MM.1S (cell line): ENCODE measurements around the gene TMEM141.

ENCODE experiments used
- DNase-seq: peaks from one replicate; pipeline ENCODE4 v3.0.0-alpha.2; 2015
- H2AFZ ChIP-seq: fragments of 300-600 bp; sonication (generic); 2 replicates; pipeline ENCODE4 v1.6.0; 2016; ENCODE audit warnings: antibody characterized with exemption, low read length
- H3F3A ChIP-seq: fragments of 300-600 bp; sonication (generic); 2 replicates; pipeline ENCODE4 v1.6.1; 2016; ENCODE audit warnings: mild to moderate bottlenecking, antibody characterized with exemption, low read length, moderate library complexity, mixed read lengths; ENCODE audit not compliant: insufficient read depth
- H3K27ac ChIP-seq: fragments of 300-600 bp; sonication (generic); 2 replicates; pipeline ENCODE4 v1.5.1; 2016; ENCODE audit warnings: mild to moderate bottlenecking, low read length
- H3K27me3 ChIP-seq: fragments of 300-600 bp; sonication (generic); replicated peaks from 2 replicates; pipeline ENCODE4 v1.6.0; 2016; ENCODE audit warnings: low read length; ENCODE audit not compliant: insufficient read depth
- H3K36me3 ChIP-seq: fragments of 300-600 bp; sonication (generic); replicated peaks from 2 replicates; pipeline ENCODE4 v1.6.1; 2016; ENCODE audit warnings: mild to moderate bottlenecking, low read length, mixed read lengths; ENCODE audit not compliant: insufficient read depth
- H3K4me1 ChIP-seq: fragments of 300-600 bp; sonication (generic); 2 replicates; pipeline ENCODE4 v1.6.1; 2016; ENCODE audit warnings: low read length, mixed read lengths
- H3K4me2 ChIP-seq: fragments of 300-600 bp; sonication (generic); 2 replicates; pipeline ENCODE4 v1.6.0; 2016; ENCODE audit warnings: low read depth, low read length
- H3K4me3 ChIP-seq: fragments of 300-600 bp; sonication (generic); 2 replicates; pipeline ENCODE4 v1.5.1; 2016; ENCODE audit warnings: low read length, mixed read lengths
- H3K79me2 ChIP-seq: fragments of 300-600 bp; sonication (generic); 2 replicates; pipeline ENCODE4 v1.6.1; 2016; ENCODE audit warnings: mixed run types, low read length, mixed read lengths
- H3K9ac ChIP-seq: fragments of 300-600 bp; sonication (generic); 2 replicates; pipeline ENCODE4 v1.6.1; 2016; ENCODE audit warnings: low read length, mixed read lengths
- H3K9me2 ChIP-seq: fragments of 300-600 bp; sonication (generic); replicated peaks from 2 replicates; pipeline ENCODE4 v1.6.1; 2016; ENCODE audit warnings: mild to moderate bottlenecking, low read length, mixed read lengths; ENCODE audit not compliant: insufficient read depth
- H3K9me3 ChIP-seq: fragments of 300-600 bp; sonication (generic); replicated peaks from 2 replicates; pipeline ENCODE4 v1.6.1; 2016; ENCODE audit warnings: mild to moderate bottlenecking, low read length, mixed read lengths; ENCODE audit not compliant: insufficient read depth
- H4K20me1 ChIP-seq: fragments of 300-600 bp; sonication (generic); 2 replicates; pipeline ENCODE4 v1.6.1; 2016; ENCODE audit warnings: mild to moderate bottlenecking, low read length, moderate library complexity, mixed read lengths; ENCODE audit not compliant: insufficient read depth
- EZH2 ChIP-seq: fragments of 300-600 bp; sonication (generic); optimal IDR thresholded peaks from 2 replicates; pipeline ENCODE3; 2017; ENCODE audit warnings: low read depth, mild to moderate bottlenecking, antibody characterized with exemption, low read length, mixed read lengths
- EZH2phosphoT487 ChIP-seq: fragments of 300-600 bp; sonication (generic); IDR thresholded peaks from 2 replicates; pipeline ENCODE4 v1.6.1; 2018; ENCODE audit warnings: antibody characterized with exemption, low read length
- TF ChIP-seq, protein P1 (sequence below): fragments of 300-600 bp; sonication (generic); IDR thresholded peaks from 2 replicates; pipeline ENCODE4 v1.5.1; 2016; ENCODE audit warnings: antibody characterized with exemption, low read length, mixed read lengths

TMEM141 gene

DNA sequence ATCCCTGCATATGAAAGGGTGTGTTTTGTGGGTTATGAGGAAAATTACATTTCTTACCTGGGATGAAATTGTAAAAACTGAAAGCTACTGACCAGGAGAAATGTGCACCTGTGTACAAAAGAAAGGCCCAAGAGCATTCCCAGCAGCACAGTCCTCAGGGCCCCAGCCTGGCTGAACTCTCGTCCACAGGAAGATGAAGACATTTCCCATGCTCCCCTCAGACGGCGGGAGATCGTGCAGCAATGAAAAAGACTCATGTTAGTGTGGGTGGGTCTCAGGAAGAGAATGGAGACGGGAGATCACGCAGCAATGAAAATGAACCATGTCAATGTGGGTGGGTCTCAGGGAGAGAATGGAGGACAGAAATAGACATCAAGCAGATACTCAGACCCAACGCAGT lies 14.2 kb upstream of the TMEM141 start:
- Histone ChIP-seq H4K20me1 (no peaks in the 10 kb centered on the region), H3K27ac (no peak overlapping the region), H3K4me1 (peaks cover 11% of the 10 kb centered on the region), H3K9ac (no peak overlapping the region; the same call in 1 of the 2 replicates), H3K4me2 (peak overlapping the region; percentile 82), H3K36me3 (no peaks in the 10 kb centered on the region), H3F3A (0 out of 2 replicates have a peak, but pooled peaks cover 4% of the 10 kb centered on the region), H3K9me2 (no peaks in the 10 kb centered on the region), H3K4me3 (peak overlapping the region; percentile 53), H3K79me2 (no peaks in the 10 kb centered on the region), H3K9me3 (no peaks in the 10 kb centered on the region), H2AFZ (peak overlapping the region; percentile 89), H3K27me3 (peaks cover 47% of the 10 kb centered on the region)
- no peak for DNase-seq
- TF ChIP-seq EZH2, result no peak
- no peak for TF ChIP-seq EZH2phosphoT487
- TF ChIP-seq, protein P1, sequence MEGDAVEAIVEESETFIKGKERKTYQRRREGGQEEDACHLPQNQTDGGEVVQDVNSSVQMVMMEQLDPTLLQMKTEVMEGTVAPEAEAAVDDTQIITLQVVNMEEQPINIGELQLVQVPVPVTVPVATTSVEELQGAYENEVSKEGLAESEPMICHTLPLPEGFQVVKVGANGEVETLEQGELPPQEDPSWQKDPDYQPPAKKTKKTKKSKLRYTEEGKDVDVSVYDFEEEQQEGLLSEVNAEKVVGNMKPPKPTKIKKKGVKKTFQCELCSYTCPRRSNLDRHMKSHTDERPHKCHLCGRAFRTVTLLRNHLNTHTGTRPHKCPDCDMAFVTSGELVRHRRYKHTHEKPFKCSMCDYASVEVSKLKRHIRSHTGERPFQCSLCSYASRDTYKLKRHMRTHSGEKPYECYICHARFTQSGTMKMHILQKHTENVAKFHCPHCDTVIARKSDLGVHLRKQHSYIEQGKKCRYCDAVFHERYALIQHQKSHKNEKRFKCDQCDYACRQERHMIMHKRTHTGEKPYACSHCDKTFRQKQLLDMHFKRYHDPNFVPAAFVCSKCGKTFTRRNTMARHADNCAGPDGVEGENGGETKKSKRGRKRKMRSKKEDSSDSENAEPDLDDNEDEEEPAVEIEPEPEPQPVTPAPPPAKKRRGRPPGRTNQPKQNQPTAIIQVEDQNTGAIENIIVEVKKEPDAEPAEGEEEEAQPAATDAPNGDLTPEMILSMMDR, result no peak

DNA sequence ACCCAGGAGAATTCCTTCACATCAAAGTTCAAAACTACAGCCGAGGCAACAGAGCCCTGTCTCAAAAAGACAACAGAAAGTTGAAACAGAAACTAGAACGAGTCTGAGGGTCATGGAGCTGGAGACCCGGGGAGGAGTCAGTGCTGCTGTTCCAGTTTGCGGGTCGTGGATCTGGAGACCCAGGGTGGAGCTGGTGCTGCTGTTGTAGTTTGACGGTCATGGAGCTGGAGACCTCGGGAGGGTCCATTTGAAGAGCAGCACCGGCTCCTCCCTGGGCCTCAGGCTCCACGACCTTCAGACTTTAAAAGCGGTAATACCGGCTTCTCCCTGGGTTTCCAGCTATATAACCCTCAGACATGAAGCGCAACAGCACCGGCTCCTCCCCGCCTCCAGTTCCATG lies 13.8 kb upstream of the TMEM141 start:
- Histone ChIP-seq H3K9ac (no peak overlapping the region; the same call in 1 of the 2 replicates), H4K20me1 (no peaks in the 10 kb centered on the region), H3K27me3 (peaks cover 47% of the 10 kb centered on the region), H3K36me3 (no peaks in the 10 kb centered on the region), H3K27ac (no peak overlapping the region), H3F3A (0 out of 2 replicates have a peak, but pooled peaks cover 4% of the 10 kb centered on the region), H3K79me2 (no peaks in the 10 kb centered on the region), H3K9me2 (no peaks in the 10 kb centered on the region), H3K9me3 (no peaks in the 10 kb centered on the region), H3K4me1 (peaks cover 11% of the 10 kb centered on the region), H2AFZ (peak overlapping the region; percentile 89), H3K4me3 (peak overlapping the region; percentile 53), H3K4me2 (peak overlapping the region; percentile 82)
- no peak for TF ChIP-seq EZH2phosphoT487
- no peak for TF ChIP-seq EZH2
- TF ChIP-seq, protein P1, result no peak
- peak; percentile 45 for DNase-seq

DNA sequence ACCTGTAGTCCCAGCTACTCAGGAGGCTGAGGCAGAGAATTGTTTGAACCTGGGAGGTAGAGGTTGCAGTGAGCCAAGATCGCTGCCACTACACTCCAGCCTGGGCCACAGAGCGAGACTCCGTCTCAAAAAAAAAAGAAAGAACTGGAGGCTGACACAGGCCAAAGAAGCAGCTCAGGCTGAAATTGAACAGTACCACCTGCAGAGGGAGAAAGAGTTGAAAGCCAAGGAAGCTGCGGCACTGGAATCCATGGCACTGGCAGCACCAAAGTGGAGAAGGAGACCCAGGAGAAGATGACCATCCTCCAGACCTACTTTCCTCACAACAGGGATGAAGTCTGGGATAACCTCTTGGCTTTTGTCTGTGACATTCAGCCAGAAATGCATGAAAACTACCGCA lies 11.3 kb upstream of the TMEM141 start:
- Histone ChIP-seq H3K4me2 (no peak overlapping the region), H4K20me1 (no peaks in the 10 kb centered on the region), H3K79me2 (no peaks in the 10 kb centered on the region), H3K4me1 (peaks cover 8% of the 10 kb centered on the region), H3K27me3 (peaks cover 53% of the 10 kb centered on the region), H2AFZ (no peak overlapping the region), H3K36me3 (no peaks in the 10 kb centered on the region), H3K9ac (no peak overlapping the region), H3K4me3 (no peak overlapping the region), H3K9me3 (no peaks in the 10 kb centered on the region), H3K9me2 (no peaks in the 10 kb centered on the region), H3F3A (0 out of 2 replicates have a peak, but pooled peaks cover 4% of the 10 kb centered on the region), H3K27ac (no peak overlapping the region)
- TF ChIP-seq, protein P1, result no peak; the same call in 1 of the 2 replicates
- TF ChIP-seq EZH2 (no peak), EZH2phosphoT487 (no peak)
- DNase-seq, result no peak
